ENCODE results near the gene PIK3R3.

- TF ChIP-seq CTCF (IDR thresholded peaks at IDR 0.05) (no peak), POLR2AphosphoS5 (IDR thresholded peaks at IDR 0.05) (no peak), POLR2A (IDR thresholded peaks at IDR 0.05) (no peak)
Measured at GRCh38 chr1:46020010-46020409, 112.4 kb downstream of the PIK3R3 start.
